GM12878 (cell line): ENCODE measurements around the gene TBX10. TPM values are rescaled to one million over a fixed set of nuclear protein-coding genes. Genes with fewer than 3 reads are reported as not detected.

Source experiments
- ATAC-seq: fragments of 200-7000 bp; cut with Tn5 transposase; 3 replicates; pipeline ENCODE4 v1.9.1; 2020; ENCODE audit warnings: mild to moderate bottlenecking, moderate library complexity
- BruUV-seq: library from RNA; stranded (reverse); fragments of 400-500 nt; replicated peaks from 2 replicates; lab custom pipeline; 2021; lab: Mats Ljungman, UMichigan
- CTCF ChIA-PET: fragments of 300-600 bp; sonication (Branson Sonifier 250); formaldehyde crosslinking; extraction: SDS; loops from one replicate; lab custom pipeline; 2021; ENCODE audit warnings: inconsistent platforms; lab: Yijun Ruan, JAX
- POLR2A ChIA-PET: fragments of 350-600 bp; formaldehyde crosslinking; extraction: SDS; loops from one replicate; lab custom pipeline; 2021; ENCODE audit warnings: inconsistent platforms; lab: Charles Lee
- RAD21 ChIA-PET: fragments of 300-600 bp; sonication (Branson Sonifier 250); formaldehyde crosslinking; loops from one replicate; lab custom pipeline; 2023; ENCODE audit warnings: antibody characterized with exemption; ENCODE audit not compliant: unreplicated experiment; lab: Charles Lee
- SMC1A ChIA-PET: fragments of 300-600 bp; sonication (Branson Sonifier 250); formaldehyde crosslinking; loops from one replicate; lab custom pipeline; 2023; ENCODE audit not compliant: unreplicated experiment, uncharacterized antibody; lab: Charles Lee
- DNase-seq: peaks from one replicate; pipeline ENCODE4 v3.0.0-alpha.2; 2011; ENCODE audit warnings: low read depth, low spot score
- FAIRE-seq: peaks from 3 replicates; lab custom pipeline; 2011; peaks lifted over from hg19 to GRCh38; lab: Jason Lieb, UNC
- H2AFZ ChIP-seq: 2 replicates; pipeline ENCODE4 v1.6.0; 2011; ENCODE audit warnings: low read depth, low read length, control low read depth; ENCODE audit not compliant: control insufficient read depth
- H3K27ac ChIP-seq: 2 replicates; pipeline ENCODE4 v1.5.1; 2011; ENCODE audit warnings: control low read depth; ENCODE audit not compliant: control insufficient read depth, insufficient read depth
- H3K27me3 ChIP-seq, 2 experiments: replicated peaks in 1 of 2; 2 replicates each; pipeline versions ENCODE4 v1.6.0 to v1.6.1; 2011; ENCODE audit warnings: low read length in 1 of 2; ENCODE audit not compliant: control insufficient read depth in 2 of 2, insufficient read depth in 2 of 2
- H3K36me3 ChIP-seq, 2 experiments: 2 replicates each; pipeline ENCODE4 v1.5.1; 2011; ENCODE audit warnings: low read length in 1 of 2; ENCODE audit not compliant: control insufficient read depth in 2 of 2, insufficient read depth in 2 of 2
- H3K4me1 ChIP-seq: 2 replicates; pipeline ENCODE4 v1.6.1; 2011; ENCODE audit warnings: mild to moderate bottlenecking, low read length, moderate library complexity, mixed read lengths; ENCODE audit not compliant: control insufficient read depth, insufficient read depth
- H3K4me2 ChIP-seq: 2 replicates; pipeline ENCODE4 v1.6.0; 2011; ENCODE audit warnings: control low read depth; ENCODE audit not compliant: control insufficient read depth, insufficient read depth
- H3K4me3 ChIP-seq: fragments of 200-600 bp; sonication (generic); 2 replicates; pipeline ENCODE4 v1.5.1; 2016
- H3K79me2 ChIP-seq: 2 replicates; pipeline ENCODE4 v1.6.0; 2011; ENCODE audit warnings: low read length; ENCODE audit not compliant: control insufficient read depth, insufficient read depth
- H3K9ac ChIP-seq: 2 replicates; pipeline ENCODE4 v1.8.0; 2011; ENCODE audit warnings: low read length, control low read depth, mixed read lengths; ENCODE audit not compliant: control insufficient read depth, insufficient read depth
- H3K9me3 ChIP-seq: replicated peaks from 3 replicates; pipeline ENCODE4 v1.5.1; 2011; ENCODE audit warnings: mild to moderate bottlenecking, low read length; ENCODE audit not compliant: control insufficient read depth, insufficient read depth
- H4K20me1 ChIP-seq: 2 replicates; pipeline ENCODE4 v1.6.0; 2011; ENCODE audit not compliant: control insufficient read depth, insufficient read depth
- BRCA1 ChIP-seq: IDR thresholded peaks from 2 replicates; pipeline ENCODE4 v1.6.1; 2011; ENCODE audit warnings: low read depth, low read length, improper control_type of control experiment
- CUX1 ChIP-seq: IDR thresholded peaks from 2 replicates; pipeline ENCODE4 v1.6.1; 2012; ENCODE audit warnings: improper control_type of control experiment, low read depth, low read length; ENCODE audit not compliant: insufficient replicate concordance
- FOXM1 ChIP-seq: IDR thresholded peaks from 2 replicates; pipeline ENCODE4 v1.6.1; 2012; ENCODE audit warnings: low read depth, mild to moderate bottlenecking, inconsistent platforms, low read length, moderate library complexity
- GATAD2B ChIP-seq: fragments of 450-650 bp; conservative IDR thresholded peaks from 2 replicates; pipeline ENCODE4 v1.6.1; 2017; ENCODE audit warnings: low read depth, mild to moderate bottlenecking, moderate library complexity
- MEF2B ChIP-seq: fragments of 450-650 bp; IDR thresholded peaks from 2 replicates; pipeline ENCODE4 v1.6.1; 2018; ENCODE audit warnings: mild to moderate bottlenecking, moderate library complexity; ENCODE audit not compliant: partially characterized antibody, poor library complexity, severe bottlenecking
- NR2F1 ChIP-seq: fragments of 450-650 bp; conservative IDR thresholded peaks from 2 replicates; pipeline ENCODE4 v1.6.1; 2017; ENCODE audit warnings: mild to moderate bottlenecking
- PBX3 ChIP-seq: IDR thresholded peaks from 2 replicates; pipeline ENCODE4 v1.6.1; 2011; ENCODE audit warnings: mild to moderate bottlenecking, low read depth, low read length, moderate library complexity; ENCODE audit not compliant: insufficient replicate concordance
- PKNOX1 ChIP-seq: fragments of 450-650 bp; IDR thresholded peaks from 2 replicates; pipeline ENCODE4 v1.6.1; 2016; ENCODE audit warnings: mild to moderate bottlenecking
- POLR2AphosphoS5 ChIP-seq: IDR thresholded peaks from 2 replicates; pipeline ENCODE4 v1.6.1; 2011; ENCODE audit warnings: mild to moderate bottlenecking, low read length, inconsistent platforms
- PRDM15 ChIP-seq: fragments of 450-650 bp; formaldehyde crosslinking; IDR thresholded peaks from 2 replicates; pipeline ENCODE4 v1.4.0; 2020; ENCODE audit warnings: mild to moderate bottlenecking, moderate library complexity
- WGBS: methylation state at CpG from one replicate; pipeline ENCODE4 v1.1.6; 2016; ENCODE audit warnings: low lambda C conversion rate; ENCODE audit not compliant: insufficient replicate concordance, insufficient coverage; ENCODE audit errors: missing lambda C conversion rate; 5-methylcytosine and 5-hydroxymethylcytosine counted together
- in situ Hi-C: fragments of 300-500 bp; cut with MboI; formaldehyde crosslinking; loops from 9 replicates; pipeline ENCODE4 v1.14.3; 2018; ENCODE audit warnings: mixed read lengths
- intact Hi-C: fragments of 100-400 bp; cut with micrococcal nuclease; formaldehyde crosslinking; loops from one replicate; pipeline ENCODE4 v1.14.2; 2022; ENCODE audit not compliant: unreplicated experiment
- polyA plus RNA-seq, 11 experiments: library from polyadenylated mRNA; depleted of rRNA in 4 of 11; unstranded in 6 of 11; stranded (reverse) in 5 of 11; fragments of >200 nt; fragmentation: Nextera tagmentation in 4 of 11; fragmentation: Illumina TruSeq in 1 of 11; extraction: Ambion mirVana in 4 of 11; extraction: Trizol in 1 of 11; gene quantifications; 1 replicate in 1 of 11; 2 replicates in 10 of 11; pipeline versions ENCODE4 v1.2.1 to v1.2.3, GENCODE V29; 2011 to 2016; ENCODE audit warnings: inconsistent platforms in 2 of 11, missing spikeins in 2 of 11, low read depth in 1 of 11
- total RNA-seq, 4 experiments: library from RNA; depleted of rRNA in 3 of 4; stranded (reverse); fragments of >200 nt in 3 of 4; fragmentation: Illumina TruSeq in 1 of 4; extraction: Trizol in 1 of 4; gene quantifications; 2 replicates each; pipeline versions ENCODE4 v1.2.1 to v1.2.3, GENCODE V29; 2013 to 2021

The TBX10 gene
- total and polyA plus RNA-seq, 10 of the 15 experiments (the other 5 are each of a cell fraction or from before 2014, with no cell fraction given), result 0.10 to 0.44 (median 0.20) TPM; not detected in 4

GRCh38 chr11:67605231-67606011, 34.1 kb downstream of the TBX10 start:
- BruUV-seq, result no TSS peak
- Histone ChIP-seq H3K4me3 (no peak overlapping the region), H4K20me1 (no peaks in the 10 kb centered on the region), H3K4me2 (no peak overlapping the region), H2AFZ (no peak overlapping the region), H3K9ac (no peak overlapping the region), H3K27ac (no peak overlapping the region), H3K36me3 (peaks cover 2 to 6% of the 10 kb centered on the region in 2 experiments; a peak in 2 of 4 replicates), H3K9me3 (no peaks in the 10 kb centered on the region), H3K4me1 (peaks cover 22% of the 10 kb centered on the region), H3K79me2 (peaks cover 16% of the 10 kb centered on the region), H3K27me3 (no peaks in the 10 kb centered on the region)
- in situ Hi-C loops, result no loop called here
- intact Hi-C loops, result loop anchor here (2.0 kb wide), 1 partner anchor 17 kb away; no protein-coding TSS in a partner anchor
- WGBS, result 48% methylated on average over 8 of the region's 11 CpGs
- CTCF ChIA-PET, result interaction anchor here (1.1 to 1.5 kb wide), 2 partner anchors 23 to 234 kb away, joined by 3 to 7 read pairs; partner anchors contain the start of gene GSTP1
- SMC1A ChIA-PET, result interaction anchor here (1.4 kb wide), 1 partner anchor 9 kb away, joined by 4 read pairs; no protein-coding TSS in a partner anchor
- DNase-seq (no peak), FAIRE-seq (no peak), ATAC-seq (no peak)
- RAD21 ChIA-PET, result interaction anchor here (1.2 kb wide), 1 partner anchor 20 kb away, joined by 4 read pairs; no protein-coding TSS in a partner anchor
- POLR2A ChIA-PET, result interaction anchor here (1.0 kb wide), 1 partner anchor 14 kb away, joined by 4 read pairs; no protein-coding TSS in a partner anchor
- no peak for TF ChIP-seq POLR2AphosphoS5
- TF ChIP-seq MEF2B, result no peak
- TF ChIP-seq GATAD2B, result no peak
- TF ChIP-seq PBX3, result no peak
- TF ChIP-seq NR2F1, result no peak
- no peak for TF ChIP-seq FOXM1
- no peak for TF ChIP-seq PKNOX1
- no peak for TF ChIP-seq CUX1
- TF ChIP-seq PRDM15 (CRISPR knock-in tag), result no peak
- TF ChIP-seq BRCA1, result no peak
